ENCODE measurements around the gene WASF3.
"Not testable (repeated sequence)": the region's sequence is repeated elsewhere in the genome, so short reads cannot be mapped to it uniquely, and the experiment has no call there.

The WASF3 gene

DNA sequence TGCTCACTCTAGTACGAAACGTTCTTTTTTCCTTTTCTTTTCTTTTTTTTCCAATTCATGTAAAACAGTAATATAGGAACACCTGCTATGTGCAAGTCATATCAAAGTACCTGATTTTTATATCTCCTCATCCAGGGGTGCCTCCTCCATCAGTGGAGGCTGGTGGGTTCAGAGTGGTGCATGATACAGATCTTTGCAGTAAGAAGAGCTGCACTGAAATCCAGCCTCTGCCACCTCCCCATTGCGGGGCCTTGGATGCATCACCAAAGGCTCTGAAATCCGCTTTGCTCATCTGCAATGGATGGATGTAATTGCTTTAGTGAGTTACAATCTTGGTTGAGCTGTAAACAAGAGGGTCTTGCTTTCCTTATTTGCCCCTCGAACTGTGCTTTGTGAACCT, 164.8 kb downstream of the WASF3 start:
- DNase-seq: no peak

GRCh38 chr13:26723620-26724019, 166.1 kb downstream of the WASF3 start:
- not testable (repeated sequence) for DNase-seq

GRCh38 chr13:26726684-26727083, 169.2 kb downstream of the WASF3 start:
- DNase-seq: no peak

GRCh38 chr13:26727122-26727521, 169.6 kb downstream of the WASF3 start:
- no peak for DNase-seq

DNA sequence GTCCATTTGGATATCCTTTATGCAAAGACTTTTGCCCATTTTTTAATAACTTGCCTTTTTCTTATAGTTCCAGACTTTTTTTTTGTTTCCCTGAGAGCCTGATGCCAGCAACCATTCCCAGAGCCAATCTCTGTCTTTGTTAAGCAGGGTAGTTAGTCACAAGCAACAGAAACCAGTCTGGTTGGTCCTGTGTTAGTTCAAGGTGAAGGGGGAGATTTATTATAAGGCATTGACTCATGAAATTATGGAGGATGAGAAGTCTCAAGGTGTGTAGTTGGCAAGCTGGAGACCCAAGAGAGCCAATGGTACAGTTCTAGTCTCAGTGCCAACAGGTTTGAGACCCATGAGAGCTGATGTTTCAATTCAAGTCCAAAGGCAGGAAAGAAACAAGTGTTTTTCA, 170.2 kb downstream of the WASF3 start:
- no peak for DNase-seq

- no peak for DNase-seq
Measured at GRCh38 chr13:26735677-26736076, 178.2 kb downstream of the WASF3 start.

All from DMS153 (cell line).